Measurements from ENCODE around the gene ATXN10. TPM values are rescaled to one million over a fixed set of nuclear protein-coding genes. Genes with fewer than 3 reads are reported as not detected.
"Not testable (repeated sequence)": the region's sequence is repeated elsewhere in the genome, so short reads cannot be mapped to it uniquely, and the experiment has no call there.

ATXN10 gene
- polyA plus RNA-seq, 4 donors: 283 to 328 (median 322) TPM

DNA sequence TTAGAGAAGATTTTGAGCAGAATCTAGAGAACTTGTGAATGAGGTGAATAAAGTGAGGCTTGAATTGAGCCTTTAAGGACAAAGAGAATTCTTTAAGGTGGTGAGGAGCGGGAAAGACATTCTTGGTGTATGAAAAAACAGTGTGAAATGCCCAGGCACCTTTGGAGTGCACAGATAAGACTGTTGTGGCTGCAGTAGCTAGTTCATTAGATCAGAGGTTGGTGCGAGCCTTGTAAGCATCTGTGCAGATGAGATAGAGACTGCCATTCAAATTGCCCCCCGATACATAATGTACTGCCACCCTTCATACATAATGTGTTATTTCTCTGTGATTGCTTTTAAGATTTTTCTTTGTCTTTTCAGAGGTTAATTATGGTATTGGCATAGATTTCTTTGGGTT, 31.3 kb downstream of the ATXN10 start:
- no peak for DNase-seq (ENCODE audit: low read depth in 4 of 4, low spot score in 3 of 4)

DNA sequence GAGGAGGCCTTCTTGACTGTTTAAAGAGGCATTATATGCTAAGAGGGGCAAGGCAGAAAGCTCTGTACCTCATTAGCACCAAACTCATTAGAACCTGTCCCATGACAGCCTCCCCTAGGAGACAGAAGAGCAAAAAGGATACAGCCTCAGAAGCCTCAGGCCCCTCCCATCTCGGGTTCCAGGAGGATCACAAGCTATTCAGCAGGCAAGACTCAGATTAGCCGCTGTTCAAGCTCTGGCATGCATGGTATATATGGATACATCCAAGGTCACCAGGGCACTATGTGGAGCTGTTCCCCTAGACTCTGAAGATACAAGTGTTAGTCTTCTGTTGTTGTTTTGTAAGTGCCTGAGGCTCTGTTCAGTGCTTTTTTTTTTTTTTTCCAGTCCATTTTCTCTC, 32.1 kb downstream of the ATXN10 start:
- no peak for DNase-seq (ENCODE audit: low read depth in 4 of 4, low spot score in 3 of 4)

DNA sequence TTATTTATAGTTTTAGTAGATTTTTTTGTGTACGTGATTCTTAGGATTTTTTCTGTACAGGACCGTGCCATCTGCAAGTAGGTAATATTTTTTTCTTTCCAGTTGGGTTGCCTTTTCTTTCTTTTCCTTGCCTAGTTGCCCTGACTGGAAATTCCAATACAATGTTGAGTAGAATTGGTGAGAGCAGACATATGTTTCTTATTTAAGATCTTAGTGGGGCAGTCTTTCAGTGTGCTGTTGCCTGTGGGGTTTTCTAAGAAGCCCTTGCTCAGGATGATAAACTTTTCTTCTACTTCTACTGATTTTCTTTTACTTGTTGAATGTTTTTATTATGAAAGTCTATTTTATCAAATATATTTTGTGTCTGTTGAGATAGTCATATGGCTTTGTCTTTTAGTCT, 33.0 kb downstream of the ATXN10 start:
- no peak for DNase-seq (ENCODE audit: low read depth in 4 of 4, low spot score in 3 of 4)

DNA sequence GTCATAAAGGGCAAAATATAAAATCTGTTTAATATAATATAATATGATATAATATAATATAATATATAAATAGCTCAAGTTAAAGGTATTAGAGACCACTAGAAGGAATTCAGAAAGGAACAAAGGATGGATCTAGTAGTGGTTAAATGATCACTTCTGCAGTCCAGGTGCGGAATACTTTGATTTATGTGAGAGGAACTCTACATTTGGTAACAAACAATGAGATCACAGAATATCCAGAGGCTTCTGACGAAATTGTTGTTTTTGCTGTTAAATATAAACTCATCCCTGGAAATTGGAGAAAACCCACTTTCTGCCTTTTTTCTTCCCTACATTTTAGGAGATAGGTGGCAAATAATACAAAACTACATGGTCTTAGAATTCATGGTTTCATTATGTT, 36.0 kb downstream of the ATXN10 start:
- no peak for DNase-seq (ENCODE audit: low read depth in 4 of 4, low spot score in 3 of 4)

DNA sequence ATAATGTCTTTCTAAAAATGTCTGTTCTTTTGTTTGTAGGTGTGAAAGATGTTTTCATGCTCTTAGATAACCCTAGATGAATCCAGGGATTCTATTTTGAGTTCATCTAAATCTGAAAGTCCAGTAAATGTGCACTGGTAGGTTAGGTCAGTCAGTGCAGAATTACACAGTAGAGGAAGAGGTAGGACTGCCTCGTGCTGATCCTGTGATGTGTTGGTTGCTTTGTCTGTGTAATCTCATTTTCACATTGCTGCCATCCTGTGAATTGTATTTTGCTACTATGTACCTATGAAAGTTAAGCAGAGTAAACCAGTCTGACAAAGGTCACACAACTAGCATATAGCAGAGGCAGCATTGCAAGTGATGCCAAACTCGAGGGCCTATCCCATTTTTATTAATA, 36.5 kb downstream of the ATXN10 start:
- no peak for DNase-seq (ENCODE audit: low read depth in 4 of 4, low spot score in 3 of 4)

DNA sequence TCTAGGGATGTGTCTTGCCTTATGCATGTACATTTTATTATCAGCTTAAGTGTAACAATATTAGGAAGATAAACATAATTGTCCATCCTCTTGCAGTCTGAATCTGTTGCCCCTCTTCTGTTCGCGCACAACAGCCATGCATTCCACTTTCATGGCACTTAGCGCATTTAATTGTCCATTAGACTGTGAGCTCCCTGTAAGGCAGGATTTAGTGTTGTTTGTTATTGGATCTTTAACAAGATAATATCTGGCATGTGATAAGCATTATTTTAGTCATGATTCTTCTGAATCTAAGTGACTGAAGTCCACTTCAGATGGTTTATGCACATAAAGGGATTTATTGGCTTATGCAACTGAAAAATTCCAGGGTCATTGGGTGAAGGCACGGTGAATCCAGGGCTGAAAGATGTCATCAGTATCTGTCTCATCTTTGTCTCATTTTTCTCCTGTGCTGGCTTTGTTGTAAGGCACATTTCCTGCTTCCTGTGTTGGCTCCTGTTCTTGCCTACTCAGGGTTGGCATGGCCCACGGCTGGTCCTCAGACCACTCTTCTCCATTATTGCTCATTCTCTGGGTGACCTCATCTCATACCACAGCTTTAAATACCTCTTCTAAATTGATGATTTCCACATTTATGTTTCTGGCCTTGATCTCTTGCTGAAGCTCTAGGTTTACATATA, 37.6 kb downstream of the ATXN10 start:
- DNase-seq (ENCODE audit: low read depth in 4 of 4, low spot score in 3 of 4): no peak

DNA sequence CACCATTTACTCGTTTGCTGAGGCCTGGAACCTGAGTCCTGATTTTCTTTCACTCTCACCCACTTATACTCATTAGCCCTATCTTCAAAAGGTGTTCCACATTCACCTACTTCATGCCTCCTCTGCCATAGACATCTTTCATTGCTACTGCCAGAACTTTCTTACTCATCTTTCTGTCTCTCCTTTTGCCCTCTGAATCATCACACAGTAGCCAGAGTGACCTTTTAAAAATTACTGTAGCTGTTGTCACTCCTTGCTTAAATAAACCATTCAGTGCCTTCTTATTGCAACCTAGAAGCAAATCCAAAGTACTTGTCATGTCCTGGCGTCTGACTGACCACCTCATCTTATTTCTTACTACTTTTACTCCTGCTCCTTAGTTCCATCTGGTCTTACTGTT, 38.2 kb downstream of the ATXN10 start:
- no peak for DNase-seq (ENCODE audit: low read depth in 4 of 4, low spot score in 3 of 4)

DNA sequence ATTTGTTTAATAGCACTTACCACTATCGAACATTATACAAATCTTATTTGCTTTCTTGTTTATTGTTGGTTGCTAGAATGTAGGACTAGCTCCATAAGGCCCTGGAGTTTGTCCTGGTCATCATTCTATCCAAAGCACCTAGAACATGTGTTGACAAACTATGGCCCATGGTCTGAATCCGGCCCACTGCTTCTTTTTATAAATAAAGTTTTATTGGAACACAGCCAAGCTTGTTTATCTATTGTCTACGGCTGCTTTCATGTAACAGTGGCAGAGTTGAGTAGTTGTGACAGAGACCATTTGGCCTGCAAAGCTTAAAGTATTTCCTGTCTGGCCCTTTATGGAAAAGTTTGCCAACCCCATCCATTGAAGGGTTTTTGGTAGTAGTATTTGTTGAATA, 38.8 kb downstream of the ATXN10 start:
- no peak for DNase-seq (ENCODE audit: low read depth in 4 of 4, low spot score in 3 of 4)

DNA sequence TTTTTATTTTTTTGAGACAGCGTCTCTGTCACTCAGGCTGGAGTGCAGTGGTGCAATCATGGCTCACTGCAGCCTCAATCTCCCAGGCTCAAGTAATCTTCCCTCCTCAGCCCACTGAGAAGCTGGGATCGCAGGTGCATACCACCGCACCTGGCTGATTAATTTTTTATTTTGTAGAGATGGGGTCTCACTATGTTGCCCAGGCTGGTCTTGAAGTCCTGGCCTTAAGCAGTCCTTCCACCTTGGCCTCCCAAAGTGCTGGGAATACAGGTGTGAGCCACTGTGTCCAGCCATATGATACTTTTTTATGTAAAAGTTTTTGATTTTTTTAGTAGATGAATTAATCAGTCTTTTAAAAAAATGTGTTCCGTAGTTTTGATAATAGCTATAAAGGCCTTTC, 42.8 kb downstream of the ATXN10 start:
- not testable (repeated sequence) for DNase-seq (ENCODE audit: low read depth in 4 of 4, low spot score in 3 of 4)

DNA sequence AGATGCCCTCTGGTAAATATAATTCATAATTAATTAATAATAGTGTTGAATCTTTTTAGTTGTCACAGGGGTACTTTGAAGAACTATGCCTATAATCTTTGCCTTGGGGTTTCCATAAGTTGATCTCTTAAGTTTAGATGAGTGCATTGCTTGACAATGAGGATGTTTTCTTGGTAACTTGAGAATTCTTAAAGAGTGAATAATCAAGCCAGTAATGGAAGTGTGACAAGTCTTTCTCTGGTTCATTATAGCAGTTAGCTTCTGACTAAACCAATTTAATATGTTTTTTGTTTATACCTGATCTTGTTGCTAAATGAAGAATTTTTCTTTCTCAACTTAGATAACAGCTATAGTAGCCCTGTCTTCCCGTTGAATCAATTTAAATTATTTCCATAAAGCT, 46.2 kb downstream of the ATXN10 start:
- no peak for DNase-seq (ENCODE audit: low read depth in 4 of 4, low spot score in 3 of 4)

DNA sequence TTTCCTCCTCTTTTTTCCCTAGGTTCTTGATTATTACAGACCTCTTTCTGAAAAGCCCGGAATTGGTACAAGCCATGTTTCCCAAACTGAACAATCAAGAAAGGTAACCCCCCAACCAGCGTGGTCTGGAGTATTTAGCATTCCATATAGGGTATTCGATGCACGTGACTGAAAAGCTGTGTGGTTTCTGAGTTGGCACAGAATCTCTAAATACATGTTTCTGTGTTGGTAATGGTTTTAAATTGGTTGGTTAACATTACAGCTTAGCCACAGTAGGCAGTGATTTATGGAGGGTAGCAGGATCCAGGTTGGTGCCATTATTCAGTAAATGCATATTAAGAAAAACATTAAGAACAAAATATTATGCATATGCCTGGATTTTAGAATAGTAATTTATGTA, 46.8 kb downstream of the ATXN10 start:
- no peak for DNase-seq (ENCODE audit: low read depth in 4 of 4, low spot score in 3 of 4)

DNA sequence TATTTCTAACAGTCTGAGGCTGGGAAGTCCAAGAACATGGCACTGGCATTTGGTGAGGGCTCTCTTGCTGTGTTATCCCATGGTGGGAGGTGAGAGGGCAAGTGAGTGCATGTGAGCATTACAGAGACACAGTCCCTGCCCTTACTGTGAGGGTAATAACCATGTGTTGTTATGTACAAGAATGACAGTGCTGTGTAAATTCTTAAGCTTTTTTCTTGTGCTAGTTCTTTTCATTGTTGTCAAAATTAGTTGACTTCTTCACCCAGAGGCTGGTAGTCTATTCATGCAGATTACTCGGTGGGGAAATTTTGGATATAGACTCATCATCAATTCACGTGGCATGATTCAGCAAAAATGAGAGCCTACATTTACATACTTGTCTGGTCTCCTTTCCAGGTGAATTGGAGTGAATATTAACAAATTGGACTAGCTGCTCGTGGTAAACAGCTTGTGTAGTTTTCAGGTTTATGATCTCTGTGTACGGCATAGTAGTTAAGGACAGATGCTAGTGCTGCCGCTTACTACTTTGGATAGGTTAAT, 49.3 kb downstream of the ATXN10 start:
- DNase-seq (ENCODE audit: low read depth in 4 of 4, low spot score in 3 of 4): no peak

DNA sequence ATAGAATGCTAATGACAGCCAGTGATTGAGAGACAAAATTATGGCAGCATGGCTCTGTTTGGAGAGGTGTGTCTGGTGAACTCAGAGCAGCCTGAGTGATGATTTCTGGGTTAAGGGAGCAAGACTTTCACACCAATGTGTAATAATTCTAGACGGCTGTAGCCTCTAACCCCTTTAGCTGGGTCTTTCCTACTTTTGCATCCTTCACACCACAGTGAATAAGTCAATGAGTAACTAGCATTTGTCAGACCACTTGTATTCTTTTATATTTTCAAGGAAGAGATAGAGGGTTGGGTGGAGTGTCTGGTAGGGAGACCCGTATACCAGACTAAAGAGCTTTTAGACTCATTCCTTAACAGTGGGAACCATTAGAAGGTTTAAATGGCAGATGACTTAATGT, 50.4 kb downstream of the ATXN10 start:
- peak in 2 of 4 donors; percentile 3 to 4 for DNase-seq (ENCODE audit: low read depth in 4 of 4, low spot score in 3 of 4)

DNA sequence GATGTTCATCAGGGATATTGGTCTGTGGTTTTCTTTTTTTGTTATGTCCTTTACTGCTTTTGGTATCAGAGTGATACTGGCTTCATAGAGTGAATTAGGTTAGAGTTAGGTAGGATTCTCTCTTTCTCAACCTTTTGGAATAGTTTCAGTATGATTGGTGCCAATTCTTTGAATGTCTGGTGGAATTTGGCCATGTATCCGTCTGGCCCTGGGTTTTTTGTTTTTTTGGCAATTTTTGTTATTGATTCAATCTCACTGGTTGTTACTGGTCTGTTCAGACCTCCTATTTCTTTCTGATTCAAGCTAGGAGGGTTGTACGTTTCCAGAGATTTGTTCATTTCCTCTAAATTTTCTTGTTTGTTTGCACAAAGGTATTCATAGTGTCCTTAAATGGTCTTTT, 54.4 kb downstream of the ATXN10 start:
- DNase-seq (ENCODE audit: low read depth in 4 of 4, low spot score in 3 of 4): no peak

DNA sequence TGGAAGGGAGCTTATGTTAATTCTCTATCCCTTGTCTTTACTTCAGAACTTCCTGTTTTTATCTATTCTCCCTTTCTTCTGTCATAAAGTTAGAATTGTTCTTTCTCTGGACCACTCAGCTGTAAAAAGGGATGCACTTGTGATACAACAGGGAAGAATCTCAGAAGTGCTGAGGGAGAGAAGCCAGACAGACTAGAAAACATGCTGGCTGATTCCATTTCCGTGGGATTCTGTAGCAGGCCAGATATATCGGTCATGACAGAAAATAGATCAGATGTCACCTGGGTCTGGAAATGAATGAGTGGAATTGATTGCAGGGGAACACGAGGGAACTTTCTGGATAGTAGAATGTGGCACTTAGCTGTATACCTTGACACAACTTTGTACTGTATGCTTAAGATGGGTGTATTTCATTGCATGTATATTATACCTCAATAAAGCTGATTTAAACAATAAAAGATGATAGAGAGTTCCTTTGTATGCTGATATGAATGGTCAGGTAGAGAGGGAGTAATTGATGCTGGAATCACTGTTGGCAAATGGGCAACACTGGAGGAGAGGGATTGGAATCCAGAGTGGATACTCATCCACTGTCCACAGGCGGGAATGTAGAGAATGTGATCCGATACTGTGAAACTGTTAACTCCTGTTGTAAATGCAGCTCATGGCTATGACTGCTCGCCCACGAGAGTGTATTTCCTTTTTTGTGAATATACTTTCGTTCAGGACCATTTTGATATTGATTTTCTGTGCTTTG, 59.6 kb downstream of the ATXN10 start:
- DNase-seq (ENCODE audit: low read depth in 4 of 4, low spot score in 3 of 4): no peak

DNA sequence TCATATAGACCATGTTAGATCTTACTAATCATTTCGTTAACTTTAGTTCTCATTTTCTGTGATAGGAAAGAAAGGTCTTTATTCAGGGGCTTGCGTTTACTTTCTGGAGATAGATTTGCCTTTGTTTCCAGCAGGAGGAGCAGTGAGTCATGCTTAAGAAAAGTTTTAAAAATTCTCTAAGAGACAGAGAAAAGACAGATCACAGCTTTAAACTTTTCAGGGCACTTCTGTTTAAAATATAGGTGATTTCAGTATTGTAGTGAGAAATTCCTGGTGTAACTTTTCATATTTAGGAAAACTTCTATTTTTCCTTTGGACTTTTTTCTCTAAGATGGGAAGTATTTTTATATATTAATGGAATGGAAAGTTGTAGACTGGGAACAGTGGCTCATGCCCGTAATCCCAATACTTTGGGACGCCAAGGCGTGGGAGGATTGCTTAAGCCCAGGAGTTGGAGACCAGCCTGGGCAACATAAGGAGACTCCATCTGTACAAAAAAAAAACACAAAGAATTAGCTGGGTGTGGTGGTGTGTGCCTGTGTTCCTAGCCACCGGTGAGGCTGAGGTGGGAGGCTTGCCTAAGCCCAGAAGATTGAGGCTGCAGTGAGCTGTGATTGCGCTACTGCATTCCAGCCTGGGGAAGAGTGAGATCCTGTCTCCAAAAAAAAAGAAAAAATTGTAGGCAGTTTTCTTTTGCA, 60.3 kb downstream of the ATXN10 start:
- peak in 1 of 4 donors; percentile 5 for DNase-seq (ENCODE audit: low read depth in 4 of 4, low spot score in 3 of 4)

DNA sequence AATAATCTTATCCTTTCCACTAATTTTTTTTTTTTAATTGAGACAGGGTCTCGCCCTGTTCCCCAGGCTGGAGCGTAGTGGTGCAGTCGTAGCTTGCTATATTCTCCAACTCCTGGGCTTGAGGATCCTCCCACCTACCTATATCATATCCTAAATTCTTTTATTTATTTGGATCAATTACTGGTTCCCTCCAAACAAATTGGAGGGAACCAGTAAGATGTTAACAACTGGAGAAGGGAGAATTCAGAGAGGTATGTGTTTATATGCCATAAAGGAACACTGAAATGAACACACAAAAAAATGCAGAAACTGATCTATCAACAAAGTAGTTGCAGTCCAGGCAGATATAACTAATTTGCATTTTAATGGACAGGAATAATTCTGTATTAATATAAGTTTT, 63.6 kb downstream of the ATXN10 start:
- no peak for DNase-seq (ENCODE audit: low read depth in 4 of 4, low spot score in 3 of 4)

DNA sequence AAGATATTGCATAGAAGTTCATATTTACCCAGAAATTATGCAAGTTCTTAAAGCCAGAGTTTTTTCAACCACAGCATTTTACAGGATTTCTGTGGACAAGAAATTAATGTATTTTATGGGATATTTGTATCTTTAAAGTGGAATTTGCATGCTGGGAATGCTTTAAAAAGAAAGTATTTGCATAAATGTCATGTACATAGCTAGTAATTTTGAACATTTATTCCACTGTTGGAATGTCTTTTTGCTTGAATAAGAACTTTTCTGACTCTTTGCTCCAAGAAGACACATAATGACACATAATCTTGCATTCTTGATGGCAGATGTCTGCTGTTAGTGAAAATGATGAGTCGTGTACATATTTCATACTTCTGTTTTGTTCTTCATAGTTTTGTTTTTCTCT, 66.6 kb downstream of the ATXN10 start:
- DNase-seq (ENCODE audit: low read depth in 4 of 4, low spot score in 3 of 4): no peak

DNA sequence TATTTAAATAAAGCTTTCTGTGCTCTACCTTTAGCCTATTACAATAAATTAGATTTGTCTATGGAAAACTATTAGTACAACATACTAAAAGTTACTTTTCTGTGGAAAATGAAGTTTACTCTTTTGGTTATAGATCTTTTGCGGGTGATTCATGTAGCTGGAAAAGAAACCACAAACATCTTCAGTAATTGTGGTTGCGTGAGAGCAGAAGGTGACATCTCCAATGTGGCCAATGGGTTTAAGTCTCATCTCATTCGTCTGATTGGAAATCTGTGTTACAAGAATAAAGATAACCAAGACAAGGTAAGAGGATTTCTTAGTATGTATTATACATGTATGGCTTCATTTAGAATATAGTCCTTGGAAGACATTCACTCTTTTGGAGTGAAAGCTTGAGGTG, 68.6 kb downstream of the ATXN10 start:
- no peak for DNase-seq (ENCODE audit: low read depth in 4 of 4, low spot score in 3 of 4)

DNA sequence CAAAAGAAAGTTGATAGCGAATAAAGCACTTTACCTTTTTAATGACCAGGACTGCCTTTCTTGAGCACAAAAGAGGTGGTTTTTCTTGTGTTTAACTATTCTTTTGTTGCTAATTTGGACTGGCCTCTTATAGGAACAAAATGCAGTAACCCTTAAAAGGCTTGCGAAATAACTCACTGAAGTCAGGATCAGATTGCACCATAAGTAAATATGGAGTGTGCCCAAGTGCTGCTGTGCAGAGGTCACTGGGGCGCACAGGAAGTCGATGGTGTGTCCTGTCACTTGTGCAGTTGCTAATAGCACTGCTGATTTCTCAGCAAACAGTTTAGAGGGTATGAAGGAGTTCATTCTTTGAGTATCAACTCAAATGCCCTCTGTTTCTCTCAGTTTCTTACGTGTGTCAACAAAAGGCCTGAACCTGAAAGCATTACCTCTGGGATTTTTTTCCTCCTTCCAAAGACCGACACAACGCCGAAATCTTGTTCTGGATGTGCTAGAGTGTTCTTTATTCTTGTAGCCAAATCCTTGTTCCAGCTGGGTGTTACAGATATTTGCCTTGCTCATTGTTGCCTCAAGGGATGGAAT, 71.3 kb downstream of the ATXN10 start:
- no peak for DNase-seq (ENCODE audit: low read depth in 4 of 4, low spot score in 3 of 4)

DNA sequence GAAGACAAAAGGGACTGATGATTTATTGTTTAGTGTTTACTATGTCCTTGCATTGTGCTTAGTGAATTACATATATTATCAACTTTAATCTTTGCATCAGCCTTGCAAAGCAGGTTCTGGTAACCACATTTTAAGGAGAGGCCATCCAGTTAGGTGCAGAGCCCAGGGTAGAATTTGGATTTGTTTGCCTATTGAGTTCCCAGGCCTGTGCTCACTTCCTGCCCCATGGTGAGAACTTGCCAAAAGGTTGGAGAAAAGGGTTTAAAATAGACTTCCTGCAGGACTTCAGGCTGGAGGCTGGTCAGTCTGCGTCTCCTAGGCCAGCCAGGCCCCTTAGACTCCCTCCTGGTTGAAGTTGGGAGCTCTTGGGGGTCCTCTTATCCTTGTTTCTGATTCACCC, 72.1 kb downstream of the ATXN10 start:
- DNase-seq (ENCODE audit: low read depth in 4 of 4, low spot score in 3 of 4): no peak
